Muscle layer of colon (tissue), 2 donors: ENCODE results near the gene CCDC127.

Experiments used
- H3K27ac ChIP-seq: one replicate; pipeline ENCODE4 v1.7.0; 2013; ENCODE audit warnings: low read depth, mild to moderate bottlenecking, low read length, moderate library complexity
- H3K27me3 ChIP-seq, 2 donors: one replicate each; pipeline ENCODE4 v1.7.0; 2013; ENCODE audit warnings: low read length in 2 of 2, mild to moderate bottlenecking in 2 of 2; ENCODE audit not compliant: insufficient read depth in 2 of 2, control insufficient read depth in 1 of 2
- H3K36me3 ChIP-seq: one replicate; pipeline ENCODE4 v1.7.0; 2013; ENCODE audit warnings: mild to moderate bottlenecking, low read length; ENCODE audit not compliant: insufficient read depth
- H3K4me1 ChIP-seq: one replicate; pipeline ENCODE4 v1.7.0; 2013; ENCODE audit warnings: mild to moderate bottlenecking, low read length; ENCODE audit not compliant: insufficient read depth
- H3K4me3 ChIP-seq, 2 donors: one replicate each; pipeline ENCODE4 v1.7.0; 2013; ENCODE audit warnings: low read length in 2 of 2, low read depth in 1 of 2, mild to moderate bottlenecking in 1 of 2, moderate library complexity in 1 of 2
- H3K9ac ChIP-seq: one replicate; pipeline ENCODE4 v1.7.0; 2013; ENCODE audit warnings: low read length
- H3K9me3 ChIP-seq: one replicate; pipeline ENCODE4 v1.7.0; 2013; ENCODE audit warnings: mild to moderate bottlenecking, low read length
- donor health status: abdominal sarcoma.
- donor health status: Adenocarcinoma of cecum.

CCDC127 gene

GRCh38 chr5:149745-150485, 68.0 kb downstream of the CCDC127 start:
- Histone ChIP-seq H3K4me1 (no peaks in the 10 kb centered on the region), H3K4me3 (no peak overlapping the region), H3K36me3 (no peaks in the 10 kb centered on the region), H3K9me3 (peaks cover 21% of the 10 kb centered on the region), H3K27me3 (no peaks in the 10 kb centered on the region), H3K9ac (no peak overlapping the region), H3K27ac (no peak overlapping the region)

- Histone ChIP-seq H3K27me3 (no peaks in the 10 kb centered on the region), H3K9me3 (peaks cover 21% of the 10 kb centered on the region), H3K4me3 (no peak overlapping the region), H3K27ac (no peak overlapping the region), H3K4me1 (no peaks in the 10 kb centered on the region), H3K36me3 (no peaks in the 10 kb centered on the region), H3K9ac (no peak overlapping the region)
Measured at GRCh38 chr5:147751-148150, 70.2 kb downstream of the CCDC127 start.
